Dermis blood vessel endothelial cell (primary cell): ENCODE results near the gene FILIP1. TPM values are rescaled to one million over a fixed set of nuclear protein-coding genes. Genes with fewer than 3 reads are reported as not detected.

Source experiments
- DNase-seq: peaks from one replicate; pipeline ENCODE4 v3.0.0; 2010
- total RNA-seq: library from RNA; depleted of rRNA; stranded (reverse); fragments of >200 nt; gene quantifications from 2 replicates; pipeline ENCODE4 v1.2.3, GENCODE V29; 2014

The FILIP1 gene
- total RNA-seq, 1 donor from 2014 or later, result 21.1 TPM

DNA sequence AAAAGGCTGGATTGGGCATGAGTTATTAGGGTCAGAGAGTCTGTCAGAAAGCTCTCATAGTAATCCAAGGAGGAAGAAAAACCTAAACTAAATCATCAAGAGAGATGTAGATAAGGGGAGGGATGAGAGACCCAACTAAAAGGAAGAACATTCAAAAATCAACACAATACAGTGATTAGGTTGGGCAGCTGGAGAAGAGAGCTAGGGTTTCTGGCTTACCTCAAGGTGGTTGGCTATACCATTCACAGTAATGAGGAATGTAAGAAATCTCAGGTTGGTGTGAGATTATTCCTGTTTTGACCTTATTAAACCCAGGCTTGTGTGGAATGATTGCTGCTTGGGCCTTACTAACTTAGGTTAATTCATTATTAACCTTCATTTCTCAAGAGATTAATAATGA is 243.8 kb downstream of the FILIP1 start:
- no peak for DNase-seq

DNA sequence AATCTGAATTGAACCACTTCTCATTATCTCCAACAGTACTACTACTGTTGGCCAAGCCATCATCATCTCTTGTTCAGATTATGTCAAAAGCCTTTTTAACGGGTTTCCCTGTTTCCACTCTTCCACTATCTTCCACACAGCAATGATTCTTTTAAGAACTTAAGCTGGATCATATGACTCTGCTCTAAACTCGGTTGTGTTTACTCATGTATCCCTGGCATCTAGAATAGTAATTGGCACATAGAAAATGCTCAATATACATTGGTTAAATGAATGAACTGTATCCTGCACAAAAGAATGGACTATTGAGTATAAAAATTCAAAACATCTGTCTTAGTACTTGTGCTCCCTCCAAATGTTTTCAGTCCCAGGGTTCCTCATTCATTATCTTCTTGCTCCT is 247.2 kb downstream of the FILIP1 start:
- no peak for DNase-seq

DNA sequence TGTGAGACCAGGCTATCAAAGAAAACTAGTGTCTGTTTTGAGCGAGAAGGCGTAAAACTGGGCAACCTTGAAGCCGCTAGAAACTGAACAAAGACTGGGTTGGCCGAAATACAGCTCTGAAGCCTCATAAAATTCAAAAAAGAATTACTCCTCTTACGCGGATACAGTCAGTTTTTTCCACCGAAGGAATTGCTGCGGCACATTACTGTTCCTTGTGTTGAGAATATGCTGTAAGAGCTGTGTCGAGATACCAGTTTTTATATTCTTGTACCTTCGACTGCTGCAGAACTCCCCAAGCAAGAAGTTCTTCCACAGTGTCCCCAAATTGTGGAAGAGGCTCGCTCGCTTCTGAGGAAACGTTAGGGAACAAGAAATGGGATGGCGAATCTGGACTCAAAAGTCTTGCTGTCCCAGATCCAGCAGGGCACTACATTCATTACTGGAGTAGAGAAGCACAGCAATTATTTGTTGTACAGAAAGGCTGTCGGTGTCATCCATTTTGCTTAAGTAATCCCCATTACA is 249.5 kb downstream of the FILIP1 start:
- DNase-seq, result no peak

DNA sequence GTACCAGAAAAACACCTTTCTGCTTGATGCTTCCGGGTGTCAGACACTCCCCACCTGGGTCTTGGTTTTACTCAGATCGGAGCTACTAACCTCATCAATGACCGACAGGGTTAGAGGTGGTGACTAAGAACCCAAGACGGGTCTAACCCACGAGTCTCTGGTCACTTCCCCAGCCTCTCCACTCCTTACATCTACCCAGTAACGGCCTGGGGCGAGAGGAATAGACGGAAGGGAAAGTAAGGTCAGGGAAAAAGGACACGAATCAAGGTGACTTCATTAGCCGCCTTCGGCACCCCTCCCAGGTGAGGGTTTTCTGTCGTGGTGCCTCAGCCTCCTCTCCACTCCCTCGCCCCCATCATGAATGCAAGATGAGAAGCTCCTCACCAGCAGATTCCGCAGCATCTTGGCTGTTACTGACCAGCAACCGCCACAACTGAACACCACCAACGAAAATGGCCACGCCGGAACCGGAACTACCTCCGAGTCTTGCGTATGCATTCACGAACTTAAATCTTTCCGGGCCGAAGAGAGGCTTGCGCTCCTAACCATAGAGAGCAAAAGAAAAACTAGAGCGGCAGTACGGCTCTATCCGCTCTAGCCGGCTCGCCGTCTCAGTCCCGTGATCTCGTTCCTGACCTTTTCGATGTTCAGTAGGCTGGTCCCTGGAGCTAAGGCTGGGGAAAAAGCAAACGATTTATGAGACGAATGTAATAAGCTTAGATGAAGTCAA is 250.1 kb downstream of the FILIP1 start, which contains the start of gene COX7A2:
Gene COX7A2, minus strand, starts transcription at position 469 of the 730 bp plus-strand sequence. Its CDS starts 67 bp downstream, at position 402.
- DNase-seq, result peak; percentile 99

Other genes with a start within 250 kb of the FILIP1 start
- 55.8 and 324 TPM in 2 replicates for gene COX7A2, start 250.0 kb downstream of the FILIP1 start, total RNA-seq
- gene TMEM30A, start 209.0 kb downstream of the FILIP1 start, total RNA-seq, result 282 and 305 TPM in 2 replicates
- gene SENP6, start 108.1 kb upstream of the FILIP1 start, total RNA-seq, result 76.6 and 80.3 TPM in 2 replicates